Myometrial cell (primary cell): ENCODE results near the gene ARL17A. TPM values are rescaled to one million over a fixed set of nuclear protein-coding genes. Genes with fewer than 3 reads are reported as not detected.

Experiments
- total RNA-seq: library from RNA; depleted of rRNA; stranded (reverse); fragments of >200 nt; gene quantifications from 2 replicates; pipeline ENCODE4 v1.2.3, GENCODE V29; 2015

Gene ARL17A
- 8.2 and 10.4 TPM in 2 replicates for total RNA-seq

GRCh38 chr17:46579083-46580075, at the start of gene ARL17A:
ARL17A (minus strand) TSS chr17:46579691; CDS start chr17:46576322, 3,369 bp downstream.

GRCh38 chr17:46590157-46591146, 11.0 kb upstream of the ARL17A start, which contains the start of gene NSF:
NSF (plus strand) TSS chr17:46590669; CDS start chr17:46590776, 107 bp downstream.

GRCh38 chr17:46512168-46512567, 67.3 kb downstream of the ARL17A start, which contains the start of gene LRRC37A2:
LRRC37A2 (plus strand) TSS chr17:46512468; CDS start chr17:46512713, 245 bp downstream.

Other genes with a start within 250 kb of the ARL17A start
- 6.6 and 30.7 TPM in 2 replicates for gene ARL17B, start 217.9 kb downstream of the ARL17A start, total RNA-seq
- gene LRRC37A2, start 67.2 kb downstream of the ARL17A start, total RNA-seq = 3.7 and 4.1 TPM in 2 replicates
- 39.5 and 51.3 TPM in 2 replicates for gene NSF, start 11.0 kb upstream of the ARL17A start, total RNA-seq
- gene WNT3, start 239.0 kb upstream of the ARL17A start, total RNA-seq = 1.2 and 2.3 TPM in 2 replicates